Measurements from ENCODE around the gene IL17D.
"Not testable (repeated sequence)": the region's sequence is repeated elsewhere in the genome, so short reads cannot be mapped to it uniquely, and the experiment has no call there.

Gene IL17D

DNA sequence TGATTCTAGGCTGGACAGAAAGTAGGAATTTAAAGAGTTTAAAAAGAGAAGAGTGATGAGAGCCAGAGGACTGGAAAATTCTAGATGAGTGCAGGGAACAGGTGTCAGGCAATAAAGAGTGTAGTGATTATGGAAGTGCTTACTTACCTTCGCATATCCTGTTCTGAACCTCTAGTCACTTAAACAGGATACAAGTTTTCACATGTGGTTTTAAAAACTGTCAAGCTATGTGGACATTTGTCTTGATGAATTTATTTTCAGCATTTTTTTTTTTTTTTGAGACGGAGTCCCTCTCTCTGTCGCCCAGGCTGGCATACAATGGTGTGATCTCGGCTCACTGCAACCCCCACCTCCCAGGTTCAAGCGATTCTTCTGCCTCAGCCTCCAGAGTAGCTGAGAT, 34.3 kb upstream of the IL17D start:
- TF ChIP-seq, protein P1, sequence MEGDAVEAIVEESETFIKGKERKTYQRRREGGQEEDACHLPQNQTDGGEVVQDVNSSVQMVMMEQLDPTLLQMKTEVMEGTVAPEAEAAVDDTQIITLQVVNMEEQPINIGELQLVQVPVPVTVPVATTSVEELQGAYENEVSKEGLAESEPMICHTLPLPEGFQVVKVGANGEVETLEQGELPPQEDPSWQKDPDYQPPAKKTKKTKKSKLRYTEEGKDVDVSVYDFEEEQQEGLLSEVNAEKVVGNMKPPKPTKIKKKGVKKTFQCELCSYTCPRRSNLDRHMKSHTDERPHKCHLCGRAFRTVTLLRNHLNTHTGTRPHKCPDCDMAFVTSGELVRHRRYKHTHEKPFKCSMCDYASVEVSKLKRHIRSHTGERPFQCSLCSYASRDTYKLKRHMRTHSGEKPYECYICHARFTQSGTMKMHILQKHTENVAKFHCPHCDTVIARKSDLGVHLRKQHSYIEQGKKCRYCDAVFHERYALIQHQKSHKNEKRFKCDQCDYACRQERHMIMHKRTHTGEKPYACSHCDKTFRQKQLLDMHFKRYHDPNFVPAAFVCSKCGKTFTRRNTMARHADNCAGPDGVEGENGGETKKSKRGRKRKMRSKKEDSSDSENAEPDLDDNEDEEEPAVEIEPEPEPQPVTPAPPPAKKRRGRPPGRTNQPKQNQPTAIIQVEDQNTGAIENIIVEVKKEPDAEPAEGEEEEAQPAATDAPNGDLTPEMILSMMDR (IDR thresholded peaks at IDR 0.05; ENCODE audit: low read depth, low read length) = no peak

DNA sequence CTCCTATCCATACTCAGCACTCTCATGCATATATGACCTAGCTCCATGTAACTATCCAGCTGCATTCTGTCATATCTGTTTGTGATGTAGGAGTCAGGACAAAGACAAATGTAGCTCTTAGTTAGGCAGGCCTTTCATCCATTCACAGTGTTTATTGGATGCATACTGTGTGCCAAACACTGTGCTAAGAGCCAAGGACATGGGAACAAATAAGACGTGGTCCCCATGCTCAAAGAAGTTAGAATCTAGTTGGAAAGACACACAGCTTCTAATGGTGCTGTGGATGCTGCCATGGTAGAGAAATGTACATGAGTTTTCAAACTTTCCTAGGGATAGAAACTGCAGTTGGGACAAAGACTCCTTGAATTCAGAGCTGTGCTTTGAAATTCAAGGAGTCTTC, 31.7 kb upstream of the IL17D start:
- DNase-seq (ENCODE audit: extremely low read depth, low read depth) = no peak
- TF ChIP-seq, protein P1 (IDR thresholded peaks at IDR 0.05; ENCODE audit: low read depth, low read length) = no peak

More for the DNA sequence above, 34.3 kb upstream of the IL17D start:
- no peak for DNase-seq (ENCODE audit: extremely low read depth, low read depth)

DNA sequence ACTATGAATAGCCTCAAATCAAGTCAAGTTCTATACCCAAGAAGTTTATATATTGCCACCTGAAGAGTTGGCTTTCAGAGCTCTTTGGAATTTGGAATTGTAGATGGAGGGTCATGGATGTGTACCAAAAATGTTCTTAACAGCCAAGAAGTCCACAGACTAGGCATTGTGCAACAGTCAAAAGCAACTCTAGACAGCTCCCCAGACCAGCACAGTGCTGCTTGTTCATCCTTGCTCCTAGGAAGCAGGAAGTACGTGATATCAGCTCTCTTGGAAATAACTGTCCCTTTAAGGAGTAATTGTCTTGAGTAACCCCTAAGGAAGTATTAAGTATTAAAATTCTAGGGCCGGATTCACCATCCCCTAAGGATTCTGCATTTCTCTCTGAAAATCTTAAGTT, 30.7 kb upstream of the IL17D start:
- peak; percentile 8 for DNase-seq (ENCODE audit: extremely low read depth, low read depth)

DNA sequence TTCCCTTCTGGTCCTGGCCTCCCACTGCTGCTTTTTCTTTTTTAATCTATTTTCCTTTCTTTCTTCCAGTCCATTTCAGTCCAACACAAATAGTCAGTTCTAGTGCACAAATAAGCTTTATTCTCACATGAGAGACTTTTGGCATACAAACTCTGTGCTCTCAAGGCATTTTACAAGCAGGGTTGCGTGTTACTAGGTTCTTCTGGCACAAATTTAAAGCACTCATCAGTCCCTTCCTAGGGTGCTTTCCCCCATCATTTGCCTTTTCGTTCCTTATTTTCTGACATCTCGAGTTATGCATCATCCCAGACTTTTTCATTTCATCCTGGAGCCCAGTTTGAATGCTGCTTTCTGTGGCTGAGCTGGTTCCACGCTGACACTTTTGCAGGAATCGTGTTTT, 29.8 kb upstream of the IL17D start:
- no peak for DNase-seq (ENCODE audit: extremely low read depth, low read depth)
- TF ChIP-seq, protein P1 (IDR thresholded peaks at IDR 0.05; ENCODE audit: low read depth, low read length) = no peak

More for the DNA sequence above, 30.7 kb upstream of the IL17D start:
- TF ChIP-seq, protein P1 (IDR thresholded peaks at IDR 0.05; ENCODE audit: low read depth, low read length) = no peak

- TF ChIP-seq, protein P1 (IDR thresholded peaks at IDR 0.05; ENCODE audit: low read depth, low read length) = no peak
- no peak for DNase-seq (ENCODE audit: extremely low read depth, low read depth)
Observed at GRCh38 chr13:20676213-20676612, 27.3 kb upstream of the IL17D start.

- DNase-seq (ENCODE audit: extremely low read depth, low read depth) = not testable (repeated sequence)
Observed at GRCh38 chr13:20678606-20679005, 24.9 kb upstream of the IL17D start.

GRCh38 chr13:20679879-20680278, 23.6 kb upstream of the IL17D start:
- TF ChIP-seq, protein P1 (IDR thresholded peaks at IDR 0.05; ENCODE audit: low read depth, low read length) = no peak
- no peak for DNase-seq (ENCODE audit: extremely low read depth, low read depth)

- no peak for DNase-seq (ENCODE audit: extremely low read depth, low read depth)
- TF ChIP-seq, protein P1 (IDR thresholded peaks at IDR 0.05; ENCODE audit: low read depth, low read length) = no peak
Observed at GRCh38 chr13:20680416-20681080, 23.0 kb upstream of the IL17D start.

DNA sequence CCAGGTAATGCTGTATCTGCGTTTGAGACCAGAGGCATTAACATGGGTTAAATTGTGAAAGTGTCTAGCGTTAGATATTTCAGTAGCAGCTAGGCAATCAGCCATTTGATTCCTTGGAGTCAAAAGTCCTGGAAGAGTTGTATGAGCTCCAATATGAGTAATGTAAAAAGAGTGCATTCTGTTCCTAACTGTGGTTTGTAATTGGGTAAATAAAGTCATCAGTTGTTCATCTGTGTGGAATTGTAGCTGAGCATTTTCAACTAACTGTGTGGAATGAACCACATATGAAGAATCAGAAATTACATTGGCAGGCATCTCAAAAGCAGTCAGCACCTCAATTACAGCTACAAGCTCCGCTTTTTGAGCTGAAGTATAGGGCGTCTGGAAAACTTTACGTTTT, 22.0 kb upstream of the IL17D start:
- peak; percentile 27 for DNase-seq (ENCODE audit: extremely low read depth, low read depth)
